Keratinocyte (primary cell): ENCODE results near the gene PDE1C. TPM values are rescaled to one million over a fixed set of nuclear protein-coding genes. Genes with fewer than 3 reads are reported as not detected.
A peak's percentile ranks its signal among the peaks of the same experiment; 100 is the strongest.

ENCODE experiments used
- DNase-seq: peaks from one replicate; pipeline ENCODE4 v3.0.0-alpha.2; 2011; ENCODE audit warnings: low read depth, missing footprints, low spot score
- FAIRE-seq: peaks from 2 replicates; lab custom pipeline; 2011; peaks lifted over from hg19 to GRCh38; lab: Jason Lieb, UNC
- H2AFZ ChIP-seq: 2 replicates; pipeline ENCODE4 v1.6.0; 2012; ENCODE audit warnings: low read length, control low read depth, inconsistent platforms; ENCODE audit not compliant: control insufficient read depth
- H3K27ac ChIP-seq: 2 replicates; pipeline ENCODE4 v1.5.1; 2011; ENCODE audit warnings: low read length; ENCODE audit not compliant: control insufficient read depth, insufficient read depth
- H3K27me3 ChIP-seq: 3 replicates; pipeline ENCODE4 v1.6.0; 2011; ENCODE audit warnings: low read length; ENCODE audit not compliant: control insufficient read depth, insufficient read depth; ENCODE audit errors: extremely low read depth
- H3K36me3 ChIP-seq, 2 experiments: 2 replicates in 1 of 2; 3 replicates in 1 of 2; pipeline ENCODE4 v1.5.1; 2011; ENCODE audit warnings: low read length in 2 of 2, mild to moderate bottlenecking in 1 of 2; ENCODE audit not compliant: control insufficient read depth in 2 of 2, insufficient read depth in 2 of 2; ENCODE audit errors: extremely low read depth in 1 of 2
- H3K4me1 ChIP-seq: 3 replicates; pipeline ENCODE4 v1.5.1; 2011; ENCODE audit warnings: low read length; ENCODE audit not compliant: control insufficient read depth, insufficient read depth; ENCODE audit errors: extremely low read depth
- H3K4me2 ChIP-seq: 3 replicates; pipeline ENCODE4 v1.6.0; 2011; ENCODE audit warnings: low read depth, low read length; ENCODE audit not compliant: control insufficient read depth, insufficient read depth; ENCODE audit errors: extremely low read depth
- H3K4me3 ChIP-seq, 3 experiments: fragments of 200-600 bp in 1 of 3; sonication (generic) in 1 of 3; 2 replicates in 2 of 3; 3 replicates in 1 of 3; pipeline ENCODE4 v1.5.1; 2011 to 2016; ENCODE audit warnings: low read length in 3 of 3, mild to moderate bottlenecking in 3 of 3, control low read depth in 2 of 3, inconsistent platforms in 1 of 3, low read depth in 1 of 3, mixed read lengths in 1 of 3, mixed run types in 1 of 3, moderate library complexity in 1 of 3; ENCODE audit not compliant: control insufficient read depth in 2 of 3, insufficient read depth in 2 of 3; ENCODE audit errors: extremely low read depth in 1 of 3
- H3K79me2 ChIP-seq: 2 replicates; pipeline ENCODE4 v1.6.0; 2012; ENCODE audit warnings: low read length; ENCODE audit not compliant: control insufficient read depth, insufficient read depth
- H3K9ac ChIP-seq: 3 replicates; pipeline ENCODE4 v1.6.0; 2011; ENCODE audit warnings: low read length; ENCODE audit not compliant: control insufficient read depth, insufficient read depth; ENCODE audit errors: extremely low read depth
- H3K9me1 ChIP-seq: 3 replicates; pipeline ENCODE4 v1.6.0; 2011; ENCODE audit warnings: low read length; ENCODE audit not compliant: control insufficient read depth, insufficient read depth; ENCODE audit errors: extremely low read depth
- H3K9me3 ChIP-seq: 2 replicates; pipeline ENCODE4 v1.5.1; 2012; ENCODE audit warnings: low read depth, low read length; ENCODE audit not compliant: control insufficient read depth
- H4K20me1 ChIP-seq: 3 replicates; pipeline ENCODE4 v1.6.0; 2011; ENCODE audit warnings: low read length; ENCODE audit not compliant: control insufficient read depth, insufficient read depth; ENCODE audit errors: extremely low read depth
- CTCF ChIP-seq, 3 experiments: IDR thresholded peaks in 1 of 3; conservative IDR thresholded peaks in 1 of 3; optimal IDR thresholded peaks in 1 of 3; 2 replicates in 2 of 3; 3 replicates in 1 of 3; pipeline versions ENCODE3 to v1.5.1; 2011; ENCODE audit warnings: low read length in 3 of 3, mild to moderate bottlenecking in 3 of 3, moderate library complexity in 2 of 3, control low read depth in 1 of 3, inconsistent platforms in 1 of 3; ENCODE audit not compliant: insufficient read depth in 2 of 3; ENCODE audit errors: extremely low read depth in 1 of 3
- EZH2 ChIP-seq: IDR thresholded peaks from one replicate; pipeline ENCODE4 v1.6.1; 2012; ENCODE audit warnings: inconsistent platforms, mild to moderate bottlenecking, low read length, moderate library complexity
- dilution Hi-C: fragments of 300-500 bp; cut with MboI; formaldehyde crosslinking; loops from one replicate; pipeline ENCODE4 v1.7.0; 2020; ENCODE audit warnings: low sequenced_read_pairs; ENCODE audit not compliant: extremely low pct_ligation_motif_present
- polyA plus RNA-seq, 5 experiments: library from polyadenylated mRNA; depleted of rRNA in 3 of 5; stranded (reverse) in 3 of 5; stranded (forward) in 1 of 5; unstranded in 1 of 5; fragments of >200 nt; gene quantifications; 1 replicate in 1 of 5; 2 replicates in 3 of 5; 3 replicates in 1 of 5; pipeline versions ENCODE4 v1.2.1 to v1.2.3, GENCODE V29; 2011 to 2012; ENCODE audit warnings: missing spikeins in 2 of 5, low read depth in 1 of 5, low replicate concordance in 1 of 5

The PDE1C gene
- polyA plus RNA-seq, 1 donor (not counting 4 experiments of a cell fraction or from before 2014, with no cell fraction given): 2.5 TPM

DNA sequence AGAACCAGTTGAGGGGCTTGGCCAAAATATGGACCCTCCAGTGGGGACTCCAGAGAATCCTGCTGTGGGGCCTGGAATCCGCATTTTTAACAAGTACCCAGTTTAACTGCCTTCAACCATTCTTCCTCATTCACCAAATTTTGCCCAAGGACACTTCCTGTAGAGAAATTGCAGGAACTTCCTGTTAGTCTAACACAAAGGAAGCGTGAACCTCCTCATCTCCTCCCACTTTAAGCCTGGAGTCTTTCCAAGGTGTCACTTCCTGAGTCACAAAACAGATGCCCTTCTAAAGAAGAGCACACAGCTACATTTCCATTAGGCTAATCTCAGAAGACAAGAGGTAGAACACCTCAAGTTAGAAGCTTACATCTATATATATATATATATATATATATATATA, 194.8 kb downstream of the PDE1C start:
- Histone ChIP-seq H3K4me2 (no peak overlapping the region), H3K9ac (no peak overlapping the region), H3K4me3 (no peak overlapping the region), H3K27ac (no peak overlapping the region), H3K9me1 (no peaks in the 10 kb centered on the region), H3K27me3 (no peaks in the 10 kb centered on the region), H2AFZ (peak overlapping the region; percentile 43), H3K4me1 (peaks cover 4% of the 10 kb centered on the region), H3K36me3 (no peaks in the 10 kb centered on the region), H3K79me2 (no peaks in the 10 kb centered on the region), H3K9me3 (no peaks in the 10 kb centered on the region), H4K20me1 (no peaks in the 10 kb centered on the region)
- dilution Hi-C loops: no loop called here
- no peak for TF ChIP-seq EZH2
- TF ChIP-seq CTCF (optimal IDR thresholded peaks at IDR 0.05 in 1 of 3, IDR thresholded peaks at IDR 0.05 in 1 of 3, conservative IDR thresholded peaks at IDR 0.05 in 1 of 3; ENCODE audit: extremely low read depth in 1 of 3, insufficient read depth in 2 of 3, low read length in 3 of 3): no peak
- DNase-seq: no peak
- peak; percentile 78 for FAIRE-seq

DNA sequence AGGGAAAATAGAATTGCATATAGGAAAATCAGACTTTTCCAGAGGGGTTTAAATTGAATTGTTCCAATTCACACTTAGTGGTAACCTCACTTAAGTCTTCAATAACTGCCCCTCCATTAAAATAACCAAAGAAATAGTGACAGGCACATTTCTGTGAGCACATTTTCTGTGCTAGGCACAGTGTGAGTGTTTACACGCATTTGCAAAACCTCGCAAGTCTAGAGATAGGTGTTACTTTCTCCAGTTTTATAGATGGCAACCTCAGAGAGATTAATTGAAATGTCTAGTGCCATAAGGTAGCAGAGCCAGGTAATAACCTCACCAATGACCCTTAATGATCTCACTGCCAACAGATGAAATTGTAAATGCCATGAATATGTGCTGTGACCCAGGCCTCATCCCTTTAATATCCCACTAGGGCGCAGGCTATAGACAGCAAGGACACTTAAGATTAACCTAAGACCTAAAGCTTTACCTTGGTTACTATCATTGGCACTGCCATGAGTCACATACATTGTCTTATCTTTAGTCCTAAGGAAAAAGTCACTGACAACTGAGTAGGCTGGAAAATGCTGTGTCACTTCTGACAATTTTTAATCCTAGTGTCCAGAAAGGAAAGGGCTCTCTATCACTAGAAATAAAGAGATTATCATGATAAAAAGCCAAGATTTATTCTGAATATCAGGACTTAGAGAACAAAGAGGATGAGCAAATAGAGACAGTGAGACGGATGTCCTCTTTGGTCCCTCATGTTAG, 195.4 kb downstream of the PDE1C start:
- Histone ChIP-seq H3K27ac (no peak overlapping the region), H3K27me3 (no peaks in the 10 kb centered on the region), H3K9ac (no peak overlapping the region), H3K9me3 (no peaks in the 10 kb centered on the region), H3K4me1 (peaks cover 4% of the 10 kb centered on the region), H2AFZ (peak overlapping the region; percentile 43), H3K9me1 (no peaks in the 10 kb centered on the region), H4K20me1 (no peaks in the 10 kb centered on the region), H3K79me2 (no peaks in the 10 kb centered on the region), H3K4me3 (no peak overlapping the region), H3K4me2 (no peak overlapping the region), H3K36me3 (no peaks in the 10 kb centered on the region)
- TF ChIP-seq CTCF (optimal IDR thresholded peaks at IDR 0.05 in 1 of 3, IDR thresholded peaks at IDR 0.05 in 1 of 3, conservative IDR thresholded peaks at IDR 0.05 in 1 of 3; ENCODE audit: extremely low read depth in 1 of 3, insufficient read depth in 2 of 3, low read length in 3 of 3) (no peak), EZH2 (no peak)
- no peak for DNase-seq
- dilution Hi-C loops: no loop called here
- peak; percentile 32 for FAIRE-seq
